A549 (cell line): ENCODE results near the gene NPTX2.

Source experiments
- MYC ChIP-seq: IDR thresholded peaks from 2 replicates; pipeline ENCODE4 v1.6.1; 2012; ENCODE audit warnings: mild to moderate bottlenecking, inconsistent platforms, low read length, improper control_type of control experiment, borderline replicate concordance
- NPAS2 ChIP-seq: fragments of 250-450 bp; sonication (Bioruptor Pico); IDR thresholded peaks from 2 replicates; pipeline ENCODE4 v1.8.0; 2022; ENCODE audit warnings: mild to moderate bottlenecking, moderate library complexity, borderline replicate concordance
- RNF2 ChIP-seq: fragments of 200-600 bp; sonication (generic); IDR thresholded peaks from 2 replicates; pipeline ENCODE4 v1.6.1; 2016; ENCODE audit warnings: low read depth, mild to moderate bottlenecking, antibody characterized with exemption, moderate library complexity, borderline replicate concordance
- TF ChIP-seq, protein P1 (sequence below): fragments of 450-650 bp; IDR thresholded peaks from 2 replicates; pipeline ENCODE4 v1.6.1; 2014; ENCODE audit warnings: antibody characterized with exemption
- TF ChIP-seq, protein P2 (sequence below): fragments of >200 bp; sonication (Bioruptor Twin); formaldehyde crosslinking; IDR thresholded peaks from 3 replicates; pipeline ENCODE4 v1.5.1; 2016
- TF ChIP-seq, protein P3 (sequence below): IDR thresholded peaks from 2 replicates; pipeline ENCODE4 v1.6.1; 2012; ENCODE audit warnings: low read depth, borderline replicate concordance

DNA sequence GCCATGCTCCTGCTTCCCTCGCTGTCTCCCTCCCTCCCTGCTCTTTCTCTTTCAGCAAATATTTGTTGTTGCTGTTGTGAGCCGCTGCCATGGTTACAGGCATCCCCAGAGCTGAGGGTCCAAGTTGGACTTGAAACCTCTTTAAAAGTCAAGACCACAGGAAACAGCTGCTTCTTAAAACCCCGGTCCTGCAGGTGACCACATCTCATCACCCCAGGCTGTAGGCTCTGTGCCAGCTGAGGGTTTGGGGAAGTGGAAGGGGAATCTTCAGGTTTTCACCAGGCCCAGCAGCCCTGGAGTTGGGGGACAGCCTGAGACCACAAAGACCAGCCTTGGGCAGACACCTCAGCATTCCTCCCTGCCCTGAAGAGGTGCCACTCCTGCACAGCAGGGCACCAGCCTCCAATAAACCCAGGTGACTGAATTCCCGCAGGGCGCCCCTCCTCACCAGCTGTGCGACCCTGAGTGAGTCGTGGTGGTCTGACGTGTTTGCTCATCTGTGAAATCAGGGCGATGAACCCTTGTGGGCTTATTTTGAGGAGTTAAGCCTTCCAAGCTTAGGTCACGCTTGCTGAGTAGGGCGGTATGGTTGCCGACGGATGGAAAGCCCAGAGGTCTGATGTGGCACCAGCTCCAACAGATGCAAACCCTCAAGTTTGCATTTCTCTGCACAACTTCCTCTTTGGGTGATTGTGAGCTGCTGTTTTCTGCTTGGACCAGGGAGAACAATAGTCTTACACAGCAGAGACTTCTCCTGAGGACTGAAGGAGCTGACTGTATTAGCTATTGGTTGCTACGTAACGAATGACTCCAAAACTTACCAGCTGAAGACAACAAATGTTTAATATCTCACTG, 24.8 kb downstream of the NPTX2 start:
- TF ChIP-seq RNF2 (no peak), NPAS2 (CRISPR knock-in tag) (no peak), MYC (no peak)
- TF ChIP-seq, protein P1, sequence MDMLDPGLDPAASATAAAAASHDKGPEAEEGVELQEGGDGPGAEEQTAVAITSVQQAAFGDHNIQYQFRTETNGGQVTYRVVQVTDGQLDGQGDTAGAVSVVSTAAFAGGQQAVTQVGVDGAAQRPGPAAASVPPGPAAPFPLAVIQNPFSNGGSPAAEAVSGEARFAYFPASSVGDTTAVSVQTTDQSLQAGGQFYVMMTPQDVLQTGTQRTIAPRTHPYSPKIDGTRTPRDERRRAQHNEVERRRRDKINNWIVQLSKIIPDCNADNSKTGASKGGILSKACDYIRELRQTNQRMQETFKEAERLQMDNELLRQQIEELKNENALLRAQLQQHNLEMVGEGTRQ, result no peak
- TF ChIP-seq, protein P2, sequence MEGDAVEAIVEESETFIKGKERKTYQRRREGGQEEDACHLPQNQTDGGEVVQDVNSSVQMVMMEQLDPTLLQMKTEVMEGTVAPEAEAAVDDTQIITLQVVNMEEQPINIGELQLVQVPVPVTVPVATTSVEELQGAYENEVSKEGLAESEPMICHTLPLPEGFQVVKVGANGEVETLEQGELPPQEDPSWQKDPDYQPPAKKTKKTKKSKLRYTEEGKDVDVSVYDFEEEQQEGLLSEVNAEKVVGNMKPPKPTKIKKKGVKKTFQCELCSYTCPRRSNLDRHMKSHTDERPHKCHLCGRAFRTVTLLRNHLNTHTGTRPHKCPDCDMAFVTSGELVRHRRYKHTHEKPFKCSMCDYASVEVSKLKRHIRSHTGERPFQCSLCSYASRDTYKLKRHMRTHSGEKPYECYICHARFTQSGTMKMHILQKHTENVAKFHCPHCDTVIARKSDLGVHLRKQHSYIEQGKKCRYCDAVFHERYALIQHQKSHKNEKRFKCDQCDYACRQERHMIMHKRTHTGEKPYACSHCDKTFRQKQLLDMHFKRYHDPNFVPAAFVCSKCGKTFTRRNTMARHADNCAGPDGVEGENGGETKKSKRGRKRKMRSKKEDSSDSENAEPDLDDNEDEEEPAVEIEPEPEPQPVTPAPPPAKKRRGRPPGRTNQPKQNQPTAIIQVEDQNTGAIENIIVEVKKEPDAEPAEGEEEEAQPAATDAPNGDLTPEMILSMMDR, result no peak
- TF ChIP-seq, protein P3, sequence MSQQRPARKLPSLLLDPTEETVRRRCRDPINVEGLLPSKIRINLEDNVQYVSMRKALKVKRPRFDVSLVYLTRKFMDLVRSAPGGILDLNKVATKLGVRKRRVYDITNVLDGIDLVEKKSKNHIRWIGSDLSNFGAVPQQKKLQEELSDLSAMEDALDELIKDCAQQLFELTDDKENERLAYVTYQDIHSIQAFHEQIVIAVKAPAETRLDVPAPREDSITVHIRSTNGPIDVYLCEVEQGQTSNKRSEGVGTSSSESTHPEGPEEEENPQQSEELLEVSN, result no peak
